ENCODE data around the gene SMARCA2.

SMARCA2 gene

GRCh38 chr9:2016408-2017330 lies 1.5 kb downstream of the SMARCA2 start:
- DNase-seq: peak; percentile 91

GRCh38 chr9:2017331-2018161 lies 2.4 kb downstream of the SMARCA2 start:
- peak; percentile 87 for DNase-seq

GRCh38 chr9:2018162-2018643 lies 3.1 kb downstream of the SMARCA2 start:
- no peak for DNase-seq

DNA sequence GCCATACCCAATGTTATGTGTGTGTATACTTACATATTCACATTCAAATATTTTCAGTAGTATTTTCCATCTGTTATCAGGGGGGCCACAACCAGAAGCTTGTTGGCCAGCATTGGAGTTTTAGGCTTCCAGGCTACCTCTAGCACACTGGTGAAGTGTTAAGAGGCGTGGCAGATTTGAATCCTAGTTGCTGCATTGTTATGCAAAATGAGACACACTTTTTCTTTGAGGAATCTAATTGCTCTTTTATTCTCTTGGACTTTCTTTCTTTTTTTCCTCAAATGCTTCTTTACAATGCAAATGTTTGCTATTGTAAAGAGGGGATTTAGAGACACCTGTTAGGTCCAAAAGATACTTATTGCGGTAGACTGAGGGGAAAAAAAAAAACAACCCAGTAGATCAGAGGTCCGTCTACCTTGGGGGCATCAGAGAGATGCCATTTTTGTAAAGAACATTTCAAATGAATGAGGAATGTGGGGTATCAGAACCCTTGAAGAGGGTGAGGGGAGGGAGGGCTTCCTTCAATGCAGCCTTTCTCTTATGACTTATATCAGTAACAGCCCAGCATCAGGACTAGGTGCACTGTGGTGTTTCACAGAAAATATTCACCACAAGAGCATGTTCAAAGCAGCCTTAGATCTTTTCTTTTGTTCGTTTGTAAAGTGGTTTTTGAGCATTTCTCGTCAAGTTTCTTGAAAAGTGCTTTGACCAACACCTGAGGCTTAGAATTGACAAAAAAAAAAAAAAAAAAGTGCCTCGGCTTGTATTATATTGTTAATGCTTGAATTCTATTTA lies 3.8 kb downstream of the SMARCA2 start:
- no peak for DNase-seq

DNA sequence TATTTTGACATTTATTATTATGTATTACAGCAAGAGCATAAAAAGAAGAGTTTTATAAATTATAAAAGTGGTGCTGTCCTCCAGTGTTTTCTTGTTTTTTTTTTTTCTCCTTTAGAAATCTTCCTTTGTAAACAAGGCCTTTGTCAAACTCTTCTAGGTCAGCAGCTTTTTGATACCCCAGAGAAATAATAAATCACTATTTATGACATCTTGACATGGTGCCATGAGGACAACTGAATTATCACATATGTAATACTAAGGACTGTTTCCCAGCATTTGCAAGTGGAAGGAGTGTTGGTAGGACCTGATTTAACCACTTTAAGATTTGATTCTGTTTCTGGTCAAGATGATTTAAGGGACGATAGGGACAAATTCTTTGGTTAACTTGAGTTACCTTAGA lies 4.6 kb downstream of the SMARCA2 start:
- no peak for DNase-seq

DNA sequence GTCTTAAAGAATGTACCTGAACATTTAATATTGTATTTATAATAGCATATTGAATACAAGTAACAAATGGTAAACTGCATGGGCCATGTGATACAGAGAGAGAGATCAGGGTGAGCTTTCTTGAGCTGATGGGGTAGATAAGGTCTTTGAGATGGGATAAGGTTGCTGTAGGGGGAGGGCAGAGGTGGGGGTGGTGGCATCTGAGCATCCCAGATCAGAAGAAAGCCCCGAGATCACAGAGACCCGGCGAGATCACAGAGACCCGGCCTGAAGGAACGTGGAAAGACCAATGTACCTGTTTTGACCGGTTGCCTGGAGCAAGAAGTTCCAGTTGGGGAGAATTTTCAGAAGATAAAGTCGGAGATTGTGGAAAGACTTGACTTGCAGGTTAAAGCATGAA lies 6.6 kb downstream of the SMARCA2 start:
- DNase-seq: no peak

DNA sequence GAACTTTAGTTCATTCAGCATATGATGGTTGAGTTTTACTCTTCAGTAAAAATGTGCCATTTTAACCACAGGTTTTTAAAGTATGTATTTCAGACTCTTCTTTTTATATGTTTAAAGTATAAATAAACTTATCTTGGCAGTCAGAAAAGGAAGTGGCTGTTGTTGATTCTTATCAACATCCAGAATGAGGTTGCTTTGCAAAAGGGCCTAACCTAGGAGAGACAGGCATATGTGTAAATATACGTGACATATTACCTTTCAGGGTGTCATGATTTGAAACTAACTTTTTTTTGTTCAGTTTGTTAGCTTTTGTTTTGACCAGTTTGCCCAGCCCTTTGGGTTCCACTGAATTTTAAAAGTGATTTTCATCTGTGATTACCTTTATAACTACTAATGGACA lies 7.4 kb downstream of the SMARCA2 start:
- DNase-seq: no peak

DNA sequence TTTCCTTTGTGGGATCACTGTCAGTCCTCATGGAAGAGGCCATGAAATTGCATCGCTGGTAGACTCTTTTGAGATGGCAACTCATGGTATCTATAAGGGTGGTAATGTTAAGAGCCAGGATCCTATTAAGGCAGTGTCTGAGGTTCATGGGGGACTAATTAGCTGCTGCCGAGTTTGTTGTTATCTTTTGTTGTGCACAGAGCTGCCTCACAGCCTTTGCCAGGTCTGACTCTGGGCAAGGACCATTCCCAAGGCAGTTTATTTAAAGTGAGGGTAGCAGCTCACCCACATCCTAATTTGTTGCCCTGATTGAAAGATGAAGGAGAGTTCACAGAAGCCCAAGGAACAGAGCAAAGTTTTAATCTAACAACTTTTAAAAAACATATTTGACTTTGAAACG lies 7.9 kb downstream of the SMARCA2 start:
- DNase-seq: no peak

DNA sequence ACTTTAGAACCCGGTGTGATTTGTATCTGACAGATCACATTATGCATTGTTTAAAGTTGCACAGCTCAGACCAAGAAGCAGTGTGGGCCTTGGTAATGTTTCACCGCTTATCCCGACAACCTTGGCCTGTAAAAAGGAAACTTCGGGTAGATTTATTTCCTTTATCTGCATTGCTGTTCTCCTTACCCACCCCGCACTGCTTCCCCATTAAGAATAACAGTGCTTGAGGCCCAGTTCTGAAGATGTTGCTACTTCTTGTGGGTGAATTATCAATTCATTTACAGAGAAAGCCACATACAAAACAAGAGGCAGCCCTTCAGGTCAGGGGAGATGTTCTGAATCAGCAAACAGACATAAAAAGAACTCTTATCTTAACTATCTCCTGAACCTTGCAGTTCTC lies 8.4 kb downstream of the SMARCA2 start:
- DNase-seq: no peak

GRCh38 chr9:2024888-2025782 lies 10.0 kb downstream of the SMARCA2 start:
- no peak for DNase-seq

GRCh38 chr9:2026220-2026997 lies 11.3 kb downstream of the SMARCA2 start:
- DNase-seq: no peak

GRCh38 chr9:2027543-2028160 lies 12.5 kb downstream of the SMARCA2 start:
- DNase-seq: no peak

- DNase-seq: no peak
Observed at GRCh38 chr9:2028888-2029287, 13.7 kb downstream of the SMARCA2 start.

GRCh38 chr9:2029666-2030170 lies 14.6 kb downstream of the SMARCA2 start:
- DNase-seq: no peak

DNA sequence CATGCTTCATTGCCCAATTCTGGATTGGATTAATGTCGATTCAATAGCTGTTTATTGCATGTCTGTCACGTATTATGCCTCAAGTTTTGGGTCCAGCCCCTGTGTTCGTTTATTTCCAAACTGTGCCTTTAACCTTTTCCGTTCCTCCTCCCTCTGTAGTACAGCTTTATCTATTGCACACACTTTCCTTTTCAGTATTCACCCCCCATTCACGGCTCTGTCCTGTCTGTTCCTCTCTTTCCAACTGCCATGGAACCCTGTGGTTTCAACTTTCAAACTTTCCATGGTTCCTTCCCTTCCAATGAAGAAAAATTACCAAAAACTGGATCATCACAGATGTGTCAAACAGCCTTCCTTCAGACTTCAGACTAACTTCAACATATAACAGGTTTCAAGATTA lies 17.1 kb downstream of the SMARCA2 start:
- no peak for DNase-seq

DNA sequence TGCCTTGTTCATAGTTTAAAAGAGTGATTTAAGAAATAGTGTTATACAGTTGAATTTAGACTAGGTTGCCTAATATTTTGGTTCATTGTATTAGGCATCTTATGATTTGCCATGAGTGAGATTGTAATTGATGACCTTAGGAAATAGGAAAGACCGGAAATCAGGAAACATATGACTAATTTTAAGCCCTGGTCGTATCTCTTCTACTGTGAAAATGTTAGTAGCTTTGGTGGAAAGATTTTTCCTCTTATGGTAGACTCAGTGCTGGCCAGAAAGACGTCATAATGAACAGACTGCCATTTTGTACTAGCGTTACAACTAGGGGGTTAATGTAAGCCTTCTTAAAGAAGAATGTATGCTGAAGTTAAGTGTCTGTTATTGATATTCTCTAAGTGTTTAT lies 21.7 kb downstream of the SMARCA2 start:
- no peak for DNase-seq

DNA sequence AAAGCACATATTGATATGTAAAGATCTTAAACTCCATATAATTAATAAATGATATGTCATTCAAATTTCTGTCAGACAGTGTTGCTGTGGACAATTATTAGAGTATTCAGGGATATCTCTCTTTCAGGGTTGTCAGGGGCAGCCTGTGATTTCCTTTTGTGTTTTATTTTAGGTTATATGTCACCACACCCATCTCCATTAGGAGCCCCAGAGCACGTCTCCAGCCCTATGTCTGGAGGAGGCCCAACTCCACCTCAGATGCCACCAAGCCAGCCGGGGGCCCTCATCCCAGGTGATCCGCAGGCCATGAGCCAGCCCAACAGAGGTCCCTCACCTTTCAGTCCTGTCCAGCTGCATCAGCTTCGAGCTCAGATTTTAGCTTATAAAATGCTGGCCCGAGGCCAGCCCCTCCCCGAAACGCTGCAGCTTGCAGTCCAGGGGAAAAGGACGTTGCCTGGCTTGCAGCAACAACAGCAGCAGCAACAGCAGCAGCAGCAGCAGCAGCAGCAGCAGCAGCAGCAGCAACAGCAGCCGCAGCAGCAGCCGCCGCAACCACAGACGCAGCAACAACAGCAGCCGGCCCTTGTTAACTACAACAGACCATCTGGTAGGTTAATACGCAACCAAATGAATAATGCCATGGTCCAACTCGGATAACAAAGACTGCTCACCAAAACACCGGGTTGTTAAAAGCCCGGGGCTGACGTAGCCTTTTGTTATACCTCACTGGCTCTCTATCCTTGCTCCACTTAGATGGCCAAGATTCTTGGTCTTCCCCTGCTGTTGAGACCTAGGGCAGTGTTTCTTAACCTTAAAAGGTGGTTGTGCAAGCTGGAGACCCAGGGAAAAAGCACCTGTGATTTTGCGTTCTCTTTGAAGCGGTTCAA lies 24.4 kb downstream of the SMARCA2 start:
- peak; percentile 29 for DNase-seq

GRCh38 chr9:2040828-2041227 lies 25.7 kb downstream of the SMARCA2 start:
- no peak for DNase-seq

- no peak for DNase-seq
Observed at GRCh38 chr9:2041736-2042135, 26.6 kb downstream of the SMARCA2 start.

Measured in left hindlimb (tissue), 1 donor.